DOHH2 (cell line): ENCODE results near the gene SCAMP2.

Experiments
- H3F3A ChIP-seq: fragments of 200-600 bp; sonication (generic), shearing (Covaris generic); 2 replicates; pipeline ENCODE4 v1.6.0; 2016; ENCODE audit warnings: antibody characterized with exemption, mild to moderate bottlenecking; ENCODE audit not compliant: control insufficient read depth, insufficient read depth
- H3K27ac ChIP-seq: fragments of 200-600 bp; sonication (generic); 2 replicates; pipeline ENCODE4 v1.5.1; 2014; ENCODE audit warnings: low read depth, mild to moderate bottlenecking, low read length, moderate library complexity
- H3K27me3 ChIP-seq: fragments of 200-600 bp; sonication (generic); 2 replicates; pipeline ENCODE4 v1.6.1; 2014; ENCODE audit warnings: mild to moderate bottlenecking, low read length, mixed read lengths; ENCODE audit not compliant: control insufficient read depth
- H3K36me3 ChIP-seq: fragments of 200-600 bp; sonication (generic); 2 replicates; pipeline ENCODE4 v1.6.1; 2014; ENCODE audit warnings: mild to moderate bottlenecking, low read length, moderate library complexity, mixed read lengths; ENCODE audit not compliant: control insufficient read depth
- H3K4me1 ChIP-seq: fragments of 200-600 bp; sonication (generic); 2 replicates; pipeline ENCODE4 v1.6.1; 2014; ENCODE audit warnings: mild to moderate bottlenecking, low read length, mixed read lengths; ENCODE audit not compliant: control insufficient read depth
- H3K4me2 ChIP-seq: fragments of 200-600 bp; sonication (generic); 2 replicates; pipeline ENCODE4 v1.6.0; 2014; ENCODE audit warnings: mild to moderate bottlenecking, low read length, moderate library complexity
- H3K4me3 ChIP-seq: fragments of 200-600 bp; sonication (generic); 2 replicates; pipeline ENCODE4 v1.5.1; 2014; ENCODE audit warnings: mild to moderate bottlenecking, low read length, mixed read lengths
- H3K79me2 ChIP-seq: fragments of 200-600 bp; sonication (generic); 2 replicates; pipeline ENCODE4 v1.6.1; 2014; ENCODE audit warnings: mild to moderate bottlenecking, low read length, mixed read lengths; ENCODE audit not compliant: control insufficient read depth
- H3K9me2 ChIP-seq: fragments of 200-600 bp; sonication (generic); replicated peaks from 2 replicates; pipeline ENCODE4 v1.6.1; 2014; ENCODE audit warnings: mild to moderate bottlenecking, low read length, mixed read lengths; ENCODE audit not compliant: control insufficient read depth
- H3K9me3 ChIP-seq: fragments of 200-600 bp; sonication (generic); 2 replicates; pipeline ENCODE4 v1.6.1; 2014; ENCODE audit warnings: antibody characterized with exemption, low read length, mixed read lengths; ENCODE audit not compliant: control insufficient read depth, insufficient read depth
- H4K20me1 ChIP-seq: fragments of 200-600 bp; sonication (generic); 2 replicates; pipeline ENCODE4 v1.6.0; 2014; ENCODE audit warnings: low read depth, mild to moderate bottlenecking, antibody characterized with exemption, low read length, moderate library complexity; ENCODE audit not compliant: control insufficient read depth, insufficient read depth
- CTCF ChIP-seq: fragments of 200-600 bp; sonication (generic); IDR thresholded peaks from one replicate; pipeline ENCODE4 v1.5.1; 2014; ENCODE audit warnings: antibody characterized with exemption, mild to moderate bottlenecking, low read depth, low read length; ENCODE audit not compliant: poor library complexity, severe bottlenecking
- EZH2phosphoT487 ChIP-seq: fragments of 200-600 bp; sonication (generic); IDR thresholded peaks from 2 replicates; pipeline ENCODE4 v1.6.1; 2017; ENCODE audit warnings: borderline replicate concordance, mild to moderate bottlenecking, antibody characterized with exemption, low read length, moderate library complexity, mixed read lengths

The SCAMP2 gene

GRCh38 chr15:74798388-74799254 is 74.5 kb downstream of the SCAMP2 start:
- Histone ChIP-seq H3K27me3 (no peaks in the 10 kb centered on the region), H3K9me3 (no peaks in the 10 kb centered on the region), H3K9me2 (no peaks in the 10 kb centered on the region), H3K4me3 (no peak overlapping the region), H3K4me2 (peak overlapping the region; percentile 18; the same call in 1 of the 2 replicates), H3K36me3 (peaks cover 87% of the 10 kb centered on the region), H3K27ac (peak overlapping the region; percentile 40), H3F3A (peaks cover 24% of the 10 kb centered on the region), H4K20me1 (peaks cover 47% of the 10 kb centered on the region), H3K4me1 (peaks cover 64% of the 10 kb centered on the region), H3K79me2 (peaks cover 59% of the 10 kb centered on the region)
- no peak for TF ChIP-seq CTCF
- TF ChIP-seq EZH2phosphoT487 = no peak

GRCh38 chr15:74795966-74796625 is 77.1 kb downstream of the SCAMP2 start:
- Histone ChIP-seq H3K9me3 (no peaks in the 10 kb centered on the region), H3K27me3 (no peaks in the 10 kb centered on the region), H3K36me3 (peaks cover 87% of the 10 kb centered on the region), H3K4me3 (no peak overlapping the region), H3K4me1 (peaks cover 89% of the 10 kb centered on the region), H4K20me1 (peaks cover 56% of the 10 kb centered on the region), H3K9me2 (no peaks in the 10 kb centered on the region), H3K27ac (no peak overlapping the region), H3K4me2 (no peak overlapping the region), H3K79me2 (peaks cover 84% of the 10 kb centered on the region), H3F3A (peaks cover 27% of the 10 kb centered on the region)
- TF ChIP-seq EZH2phosphoT487 = no peak
- no peak for TF ChIP-seq CTCF

GRCh38 chr15:74794970-74795349 is 78.2 kb downstream of the SCAMP2 start:
- Histone ChIP-seq H3K4me3 (no peak overlapping the region), H3K79me2 (peaks cover 95% of the 10 kb centered on the region), H3K27me3 (no peaks in the 10 kb centered on the region), H3K9me2 (no peaks in the 10 kb centered on the region), H4K20me1 (peaks cover 48% of the 10 kb centered on the region), H3K9me3 (no peaks in the 10 kb centered on the region), H3K27ac (peak overlapping the region; percentile 2; the same call in 1 of the 2 replicates), H3K4me1 (peaks cover 95% of the 10 kb centered on the region), H3K4me2 (peak overlapping the region; percentile 15; the same call in 1 of the 2 replicates), H3K36me3 (peaks cover 87% of the 10 kb centered on the region), H3F3A (peaks cover 34% of the 10 kb centered on the region)
- no peak for TF ChIP-seq CTCF
- no peak for TF ChIP-seq EZH2phosphoT487
